Cardiac muscle cell (in vitro differentiated cells and primary cell): ENCODE results near the gene HMG20B. TPM values are rescaled to one million over a fixed set of nuclear protein-coding genes. Genes with fewer than 3 reads are reported as not detected.

ENCODE experiments used
- DNase-seq, 2 donors: peaks; one replicate each; pipeline versions ENCODE4 v3.0.0 to v3.0.0-alpha.2; 2010 to 2017; ENCODE audit warnings: low read depth in 1 of 2, low spot score in 1 of 2
- H3K27ac ChIP-seq: fragments of 200-600 bp; sonication (generic); 2 replicates; pipeline ENCODE4 v1.5.1; 2016
- H3K27me3 ChIP-seq: fragments of 200-600 bp; sonication (generic); 2 replicates; pipeline ENCODE4 v1.6.0; 2016; ENCODE audit warnings: control low read depth
- H3K36me3 ChIP-seq: fragments of 200-600 bp; sonication (generic); 2 replicates; pipeline ENCODE4 v1.5.1; 2016; ENCODE audit warnings: control low read depth
- H3K4me1 ChIP-seq: fragments of 200-600 bp; sonication (generic); 2 replicates; pipeline ENCODE4 v1.8.1; 2017; ENCODE audit warnings: low read depth, mild to moderate bottlenecking, mixed run types
- H3K4me3 ChIP-seq: fragments of 200-600 bp; sonication (generic); 2 replicates; pipeline ENCODE4 v1.5.1; 2016; ENCODE audit warnings: mild to moderate bottlenecking
- H3K9me3 ChIP-seq: fragments of 200-600 bp; sonication (generic); 2 replicates; pipeline ENCODE4 v1.5.1; 2017; ENCODE audit warnings: low read depth, mild to moderate bottlenecking, control low read depth
- polyA plus RNA-seq: library from polyadenylated mRNA; unstranded; fragments of >200 nt; fragmentation: Nextera tagmentation; extraction: Ambion mirVana; gene quantifications from 2 replicates; pipeline ENCODE4 v1.2.1, GENCODE V29; 2016
- total RNA-seq: library from RNA; depleted of rRNA; stranded (reverse); fragments of >200 nt; gene quantifications from 2 replicates; pipeline ENCODE4 v1.2.3, GENCODE V29; 2016
- TF ChIP-seq, protein P1 (sequence below): IDR thresholded peaks from 2 replicates; pipeline ENCODE4 v1.5.1; 2012; ENCODE audit warnings: low read depth, mild to moderate bottlenecking, low read length

HMG20B gene
- total and polyA plus RNA-seq, 2 experiments from 2014 or later: 154 to 253 TPM

DNA sequence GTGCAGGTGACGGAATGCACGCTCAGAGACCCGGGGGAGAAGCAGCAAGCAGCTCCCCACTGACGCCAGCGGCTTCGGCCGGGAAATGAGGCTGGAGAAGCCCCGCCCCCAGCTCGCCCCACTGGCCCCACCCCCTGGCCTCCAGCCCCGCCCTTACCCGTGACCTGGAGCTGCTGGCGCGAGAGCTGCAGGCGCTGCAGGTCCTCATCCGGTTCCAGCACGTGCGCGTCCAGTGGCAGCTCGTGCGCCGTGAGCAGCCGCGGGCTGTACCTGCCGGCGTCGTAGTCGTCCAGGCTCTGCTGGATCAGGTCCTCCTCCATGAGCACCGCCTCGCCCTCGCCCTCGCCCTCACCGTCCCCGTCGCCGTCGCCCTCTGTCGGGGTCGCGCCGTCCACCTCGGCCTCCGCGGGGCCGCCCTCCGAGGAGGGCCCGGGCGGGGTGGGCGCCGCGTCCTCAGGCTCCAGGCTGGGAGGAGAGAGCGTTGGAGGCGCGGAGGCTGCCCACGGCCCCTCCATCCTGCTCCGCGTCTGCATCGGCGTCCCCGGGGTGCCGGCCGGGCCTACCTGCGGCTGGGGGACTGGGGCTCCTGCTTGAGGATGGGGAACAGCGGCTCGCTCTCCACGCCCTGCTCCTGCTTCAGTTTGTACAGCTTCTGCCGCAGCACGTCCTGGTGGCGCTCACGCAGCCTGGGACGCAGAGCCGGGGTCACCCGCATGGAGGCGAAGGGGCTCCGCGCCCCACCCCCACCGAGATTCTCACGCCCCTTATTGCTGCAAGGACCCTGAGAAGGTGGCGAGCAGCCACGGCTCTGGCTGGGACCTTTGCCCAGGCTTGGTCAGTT is 40.4 kb downstream of the HMG20B start:
- Histone ChIP-seq H3K27ac (no peak overlapping the region), H3K36me3 (peaks cover 10% of the 10 kb centered on the region), H3K9me3 (no peaks in the 10 kb centered on the region), H3K4me3 (no peak overlapping the region), H3K27me3 (no peaks in the 10 kb centered on the region), H3K4me1 (peaks cover 10% of the 10 kb centered on the region)
- no peak for DNase-seq
- TF ChIP-seq, protein P1, sequence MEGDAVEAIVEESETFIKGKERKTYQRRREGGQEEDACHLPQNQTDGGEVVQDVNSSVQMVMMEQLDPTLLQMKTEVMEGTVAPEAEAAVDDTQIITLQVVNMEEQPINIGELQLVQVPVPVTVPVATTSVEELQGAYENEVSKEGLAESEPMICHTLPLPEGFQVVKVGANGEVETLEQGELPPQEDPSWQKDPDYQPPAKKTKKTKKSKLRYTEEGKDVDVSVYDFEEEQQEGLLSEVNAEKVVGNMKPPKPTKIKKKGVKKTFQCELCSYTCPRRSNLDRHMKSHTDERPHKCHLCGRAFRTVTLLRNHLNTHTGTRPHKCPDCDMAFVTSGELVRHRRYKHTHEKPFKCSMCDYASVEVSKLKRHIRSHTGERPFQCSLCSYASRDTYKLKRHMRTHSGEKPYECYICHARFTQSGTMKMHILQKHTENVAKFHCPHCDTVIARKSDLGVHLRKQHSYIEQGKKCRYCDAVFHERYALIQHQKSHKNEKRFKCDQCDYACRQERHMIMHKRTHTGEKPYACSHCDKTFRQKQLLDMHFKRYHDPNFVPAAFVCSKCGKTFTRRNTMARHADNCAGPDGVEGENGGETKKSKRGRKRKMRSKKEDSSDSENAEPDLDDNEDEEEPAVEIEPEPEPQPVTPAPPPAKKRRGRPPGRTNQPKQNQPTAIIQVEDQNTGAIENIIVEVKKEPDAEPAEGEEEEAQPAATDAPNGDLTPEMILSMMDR: no peak

DNA sequence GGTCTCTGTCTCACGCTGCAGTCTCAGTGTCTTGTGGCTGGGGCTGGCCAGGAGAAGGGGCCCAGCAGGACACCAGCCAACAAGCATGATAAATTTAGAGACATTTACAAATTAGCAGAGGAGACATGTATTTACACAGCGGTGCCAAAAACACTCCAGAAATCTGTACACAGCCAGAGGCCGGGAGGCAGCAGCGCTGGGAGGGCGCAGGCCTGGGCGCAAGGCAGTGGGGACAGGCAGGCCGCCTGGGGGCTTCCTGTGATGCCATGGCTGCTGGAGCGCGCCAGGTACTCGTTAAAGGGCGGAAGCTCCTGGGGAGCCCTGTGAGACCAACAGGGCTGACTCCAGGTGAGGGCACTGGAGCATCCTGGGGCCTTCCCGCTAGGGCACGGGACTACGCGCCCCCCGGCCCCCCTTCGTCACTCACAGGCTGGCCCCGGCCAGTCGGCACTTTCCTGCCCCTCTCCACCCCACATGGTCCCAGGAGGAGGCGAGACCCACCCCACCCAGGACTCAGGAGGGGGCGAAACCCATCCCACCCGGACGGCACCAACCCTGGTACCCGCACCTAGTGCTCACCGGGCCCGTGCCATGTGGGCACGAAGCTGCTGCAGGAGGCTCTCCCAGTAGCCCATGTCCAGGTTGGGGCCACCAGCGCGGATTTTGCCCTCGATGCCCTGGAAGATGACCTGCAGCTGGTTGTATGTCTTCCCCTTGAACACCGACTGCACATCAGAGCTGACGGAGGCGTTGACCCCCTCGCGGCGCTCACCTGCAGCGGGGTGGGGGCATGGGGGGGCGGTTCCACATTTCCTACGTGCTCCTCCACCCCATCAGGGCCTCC is 41.3 kb downstream of the HMG20B start:
- no peak overlapping the region for H3K27ac ChIP-seq
- TF ChIP-seq, protein P1: no peak
- H3K4me1 ChIP-seq: peaks cover under 1% of the 10 kb centered on the region
- H3K4me3 ChIP-seq: no peak overlapping the region
- no peaks in the 10 kb centered on the region for H3K27me3 ChIP-seq
- H3K9me3 ChIP-seq: no peaks in the 10 kb centered on the region
- H3K36me3 ChIP-seq: peaks cover 10% of the 10 kb centered on the region
- DNase-seq: no peak

DNA sequence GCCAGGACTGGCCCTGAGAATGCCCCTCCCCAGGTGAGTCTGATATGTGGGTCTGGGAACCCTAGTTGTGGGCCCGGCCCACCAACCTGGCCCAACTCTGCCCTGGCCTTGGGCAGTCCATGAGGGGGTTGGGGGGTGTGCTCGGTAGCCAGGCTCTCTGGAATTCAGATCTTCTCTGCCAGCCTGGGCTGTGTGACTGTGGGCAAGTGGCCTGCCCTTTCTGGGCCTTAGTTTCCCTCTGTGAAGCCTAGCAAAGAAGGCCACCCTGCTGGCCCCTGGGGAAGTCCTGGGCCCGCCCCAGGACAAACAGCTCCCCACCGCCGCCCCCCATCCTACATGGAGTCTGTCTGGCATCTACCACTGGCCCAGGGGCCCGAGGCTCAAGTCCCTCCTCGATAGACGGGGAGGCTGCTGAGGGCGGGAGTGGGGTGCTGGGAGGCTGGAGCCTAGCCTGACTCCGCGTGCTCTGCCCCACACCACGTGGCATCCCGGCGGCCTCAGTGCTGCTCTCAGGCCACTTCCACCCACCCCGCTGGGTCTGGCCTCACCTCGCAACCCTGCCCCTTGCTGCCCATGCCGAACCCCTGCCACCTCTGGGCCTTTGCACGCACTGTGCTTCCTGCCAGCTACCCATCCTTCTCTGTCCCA is 42.2 kb downstream of the HMG20B start:
- no peak overlapping the region for H3K4me3 ChIP-seq
- H3K27me3 ChIP-seq: no peaks in the 10 kb centered on the region
- TF ChIP-seq, protein P1: no peak
- H3K9me3 ChIP-seq: no peaks in the 10 kb centered on the region
- DNase-seq: no peak
- H3K36me3 ChIP-seq: peaks cover 10% of the 10 kb centered on the region
- H3K27ac ChIP-seq: no peak overlapping the region
- H3K4me1 ChIP-seq: no peaks in the 10 kb centered on the region

DNA sequence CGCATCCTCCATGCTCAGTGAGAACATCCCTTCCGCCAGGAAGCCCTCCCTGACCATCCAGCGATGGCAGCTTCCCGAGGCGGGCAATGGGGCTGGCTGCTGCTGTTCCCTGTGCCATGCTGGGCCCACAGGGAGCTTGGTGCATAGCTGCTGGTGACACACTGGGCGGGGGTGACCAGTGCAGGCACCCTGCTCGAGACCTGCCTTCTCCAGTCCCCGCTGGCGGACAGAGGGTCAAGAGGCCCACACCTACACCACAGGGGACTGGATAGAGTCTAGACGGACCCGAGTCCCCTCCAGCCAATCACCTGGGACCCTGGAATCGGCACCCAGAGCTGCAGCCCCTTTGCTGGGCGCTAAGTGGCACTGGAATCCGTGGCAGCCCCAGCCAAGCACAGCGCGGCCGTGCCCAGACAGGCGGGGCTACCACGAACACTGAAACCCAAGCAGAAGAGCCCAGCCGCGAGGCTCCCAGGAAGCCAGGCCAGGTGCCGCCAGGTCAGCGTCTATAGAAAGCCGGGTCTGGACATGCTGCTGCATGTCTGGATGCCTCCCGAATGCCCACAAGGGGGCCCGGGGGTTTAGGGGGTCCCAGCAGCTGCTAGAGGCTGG is 42.9 kb downstream of the HMG20B start:
- no peaks in the 10 kb centered on the region for H3K9me3 ChIP-seq
- no peak for DNase-seq
- TF ChIP-seq, protein P1: no peak
- no peak overlapping the region for H3K4me3 ChIP-seq
- no peak overlapping the region for H3K27ac ChIP-seq
- no peaks in the 10 kb centered on the region for H3K27me3 ChIP-seq
- peaks cover 7% of the 10 kb centered on the region for H3K36me3 ChIP-seq
- no peaks in the 10 kb centered on the region for H3K4me1 ChIP-seq

DNA sequence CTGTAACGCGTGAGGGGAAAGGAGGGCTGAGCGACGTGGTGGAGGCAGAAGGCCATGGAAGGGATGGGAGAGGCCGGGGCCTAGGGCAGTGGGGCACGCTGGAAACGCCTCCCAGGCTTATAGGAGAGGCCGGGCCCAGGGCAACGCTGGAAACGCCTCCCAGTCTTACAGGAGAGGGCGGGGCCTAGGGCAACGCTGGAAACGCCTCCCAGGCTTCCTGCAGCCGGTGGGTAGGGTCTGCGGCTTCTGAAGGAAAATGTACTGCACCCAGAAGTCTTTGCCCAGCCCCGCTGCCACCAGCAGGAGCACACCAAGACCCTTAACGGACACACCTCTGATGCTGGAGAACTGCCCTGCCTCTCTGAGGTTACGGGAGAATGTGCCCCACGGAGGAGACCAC is 44.7 kb downstream of the HMG20B start:
- H3K27me3 ChIP-seq: no peaks in the 10 kb centered on the region
- no peak for DNase-seq
- H3K4me1 ChIP-seq: no peaks in the 10 kb centered on the region
- H3K9me3 ChIP-seq: no peaks in the 10 kb centered on the region
- no peak overlapping the region for H3K27ac ChIP-seq
- TF ChIP-seq, protein P1: no peak
- no peak overlapping the region for H3K4me3 ChIP-seq
- H3K36me3 ChIP-seq: no peaks in the 10 kb centered on the region
